Ascending aorta (tissue), 2 donors: Measurements from ENCODE around the gene STK36. TPM values are rescaled to one million over a fixed set of nuclear protein-coding genes. Genes with fewer than 3 reads are reported as not detected.

Source experiments
- DNase-seq, 2 donors: peaks; one replicate each; pipeline ENCODE4 v3.0.0-alpha.2; 2019; ENCODE audit warnings: low spot score in 2 of 2
- H3K27ac ChIP-seq, 2 donors: fragments of 200-600 bp; sonication (generic); one replicate each; pipeline ENCODE4 v1.5.1; 2016 to 2017; ENCODE audit warnings: mild to moderate bottlenecking in 1 of 2
- H3K27me3 ChIP-seq: fragments of 200-600 bp; sonication (generic); one replicate; pipeline ENCODE4 v1.5.1; 2017
- H3K36me3 ChIP-seq, 2 donors: fragments of 200-600 bp; sonication (generic); one replicate each; pipeline ENCODE4 v1.5.1; 2016
- H3K4me1 ChIP-seq, 2 donors: fragments of 200-600 bp; sonication (generic); one replicate each; pipeline ENCODE4 v1.5.1; 2016 to 2017; ENCODE audit warnings: mild to moderate bottlenecking in 1 of 2
- H3K4me3 ChIP-seq, 2 donors: fragments of 200-600 bp; sonication (generic); one replicate each; pipeline ENCODE4 v1.5.1; 2016 to 2017; ENCODE audit warnings: mild to moderate bottlenecking in 1 of 2
- H3K9me3 ChIP-seq, 2 donors: fragments of 200-600 bp; sonication (generic); one replicate each; pipeline ENCODE4 v1.5.1; 2016
- intact Hi-C: fragments of 100-400 bp; cut with DNase I; formaldehyde crosslinking; loops from one replicate; pipeline ENCODE4 v1.15.1; 2023
- total RNA-seq: library from RNA; depleted of rRNA; stranded (reverse); fragments of >200 nt; gene quantifications from one replicate; pipeline ENCODE4 v1.1.0, GENCODE V29; 2016
- TF ChIP-seq, protein P1 (sequence below), 3 experiments: fragments of 200-600 bp in 2 of 3; fragments of 450-650 bp in 1 of 3; sonication (generic) in 2 of 3; IDR thresholded peaks; one replicate each; pipeline ENCODE4 v1.5.1; 2016 to 2019; ENCODE audit warnings: antibody characterized with exemption in 3 of 3, mild to moderate bottlenecking in 1 of 3, moderate library complexity in 1 of 3

Gene STK36
- total RNA-seq, 1 donor from 2014 or later: 17.7 TPM

DNA sequence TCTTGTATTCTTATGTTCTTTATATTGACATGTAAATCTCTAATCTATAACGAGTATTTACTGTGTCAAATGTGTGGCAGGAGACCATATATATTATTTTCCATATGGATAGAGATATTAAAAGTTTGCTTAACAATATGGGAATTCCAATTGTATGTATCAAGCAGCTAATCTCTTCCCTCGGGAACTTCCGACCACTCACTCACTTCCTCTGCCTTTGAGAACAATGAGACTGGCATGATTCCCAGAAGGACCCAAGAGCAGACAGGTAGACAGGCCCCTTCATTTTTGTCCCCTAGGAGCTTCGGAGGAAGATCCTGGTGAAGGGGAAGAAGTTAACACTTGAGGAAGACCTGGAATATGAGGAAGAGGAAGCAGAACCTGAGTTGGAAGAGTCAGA is 40.0 kb upstream of the STK36 start:
- intact Hi-C loops: no loop called here

DNA sequence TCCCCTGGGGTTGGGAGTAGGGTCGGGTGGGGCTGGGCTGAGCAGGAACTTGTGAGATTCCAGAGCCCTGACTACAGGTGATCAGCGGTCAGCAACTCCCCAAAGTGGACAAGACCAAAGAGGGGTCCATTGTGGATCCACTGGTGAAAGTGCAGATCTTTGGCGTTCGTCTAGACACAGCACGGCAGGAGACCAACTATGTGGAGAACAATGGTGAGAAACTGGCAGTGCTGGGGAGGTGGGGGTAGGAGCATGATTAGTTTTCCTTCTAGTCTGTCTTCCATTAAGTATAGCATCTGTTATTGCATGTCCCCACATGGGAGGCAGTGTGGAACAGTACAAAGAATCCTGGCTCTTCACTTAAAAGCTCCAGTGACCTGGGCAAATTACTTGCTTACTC is 36.2 kb upstream of the STK36 start:
- DNase-seq: no peak
- H3K4me1 ChIP-seq: no peaks in the 10 kb centered on the region
- H3K36me3 ChIP-seq: peaks cover 56 to 65% of the 10 kb centered on the region in 2 donors
- TF ChIP-seq, protein P1, sequence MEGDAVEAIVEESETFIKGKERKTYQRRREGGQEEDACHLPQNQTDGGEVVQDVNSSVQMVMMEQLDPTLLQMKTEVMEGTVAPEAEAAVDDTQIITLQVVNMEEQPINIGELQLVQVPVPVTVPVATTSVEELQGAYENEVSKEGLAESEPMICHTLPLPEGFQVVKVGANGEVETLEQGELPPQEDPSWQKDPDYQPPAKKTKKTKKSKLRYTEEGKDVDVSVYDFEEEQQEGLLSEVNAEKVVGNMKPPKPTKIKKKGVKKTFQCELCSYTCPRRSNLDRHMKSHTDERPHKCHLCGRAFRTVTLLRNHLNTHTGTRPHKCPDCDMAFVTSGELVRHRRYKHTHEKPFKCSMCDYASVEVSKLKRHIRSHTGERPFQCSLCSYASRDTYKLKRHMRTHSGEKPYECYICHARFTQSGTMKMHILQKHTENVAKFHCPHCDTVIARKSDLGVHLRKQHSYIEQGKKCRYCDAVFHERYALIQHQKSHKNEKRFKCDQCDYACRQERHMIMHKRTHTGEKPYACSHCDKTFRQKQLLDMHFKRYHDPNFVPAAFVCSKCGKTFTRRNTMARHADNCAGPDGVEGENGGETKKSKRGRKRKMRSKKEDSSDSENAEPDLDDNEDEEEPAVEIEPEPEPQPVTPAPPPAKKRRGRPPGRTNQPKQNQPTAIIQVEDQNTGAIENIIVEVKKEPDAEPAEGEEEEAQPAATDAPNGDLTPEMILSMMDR (IDR thresholded peaks at IDR 0.05): no peak
- H3K27ac ChIP-seq: no peak overlapping the region
- intact Hi-C loops: no loop called here
- H3K27me3 ChIP-seq: no peaks in the 10 kb centered on the region
- H3K4me3 ChIP-seq: no peak overlapping the region
- H3K9me3 ChIP-seq: no peaks in the 10 kb centered on the region

More for the DNA sequence above, 40.0 kb upstream of the STK36 start:
- Histone ChIP-seq H3K36me3 (peaks cover 24 to 28% of the 10 kb centered on the region in 2 donors), H3K27me3 (no peaks in the 10 kb centered on the region), H3K27ac (no peak overlapping the region), H3K4me1 (no peaks in the 10 kb centered on the region), H3K9me3 (no peaks in the 10 kb centered on the region), H3K4me3 (no peak overlapping the region)
- DNase-seq: no peak
- TF ChIP-seq, protein P1 (IDR thresholded peaks at IDR 0.05): no peak

DNA sequence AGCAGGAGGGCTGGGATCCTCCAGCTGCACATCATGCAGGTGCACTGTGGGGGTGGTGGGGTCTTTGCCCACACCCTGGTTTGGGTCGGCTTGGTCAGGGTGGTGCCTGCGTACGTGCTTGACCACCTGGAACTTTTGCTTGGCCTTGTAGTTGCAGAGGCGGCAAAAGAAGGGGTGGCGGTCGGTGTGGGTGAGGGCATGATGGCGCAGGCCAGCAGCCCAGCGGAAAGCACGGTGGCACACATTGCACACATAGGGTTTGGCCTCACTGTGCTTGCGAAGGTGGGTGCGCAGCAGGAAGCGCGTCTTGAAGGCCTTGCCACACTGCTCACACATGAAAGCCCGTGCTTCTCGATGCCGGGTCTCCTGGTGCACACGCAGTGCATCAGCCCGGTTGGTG is 33.5 kb upstream of the STK36 start:
- Histone ChIP-seq H3K36me3 (peaks cover 79 to 91% of the 10 kb centered on the region in 2 donors), H3K27ac (no peak overlapping the region), H3K27me3 (no peaks in the 10 kb centered on the region), H3K9me3 (no peaks in the 10 kb centered on the region), H3K4me3 (no peak overlapping the region), H3K4me1 (no peaks in the 10 kb centered on the region)
- TF ChIP-seq, protein P1 (IDR thresholded peaks at IDR 0.05): no peak
- no peak for DNase-seq
- intact Hi-C loops: no loop called here

DNA sequence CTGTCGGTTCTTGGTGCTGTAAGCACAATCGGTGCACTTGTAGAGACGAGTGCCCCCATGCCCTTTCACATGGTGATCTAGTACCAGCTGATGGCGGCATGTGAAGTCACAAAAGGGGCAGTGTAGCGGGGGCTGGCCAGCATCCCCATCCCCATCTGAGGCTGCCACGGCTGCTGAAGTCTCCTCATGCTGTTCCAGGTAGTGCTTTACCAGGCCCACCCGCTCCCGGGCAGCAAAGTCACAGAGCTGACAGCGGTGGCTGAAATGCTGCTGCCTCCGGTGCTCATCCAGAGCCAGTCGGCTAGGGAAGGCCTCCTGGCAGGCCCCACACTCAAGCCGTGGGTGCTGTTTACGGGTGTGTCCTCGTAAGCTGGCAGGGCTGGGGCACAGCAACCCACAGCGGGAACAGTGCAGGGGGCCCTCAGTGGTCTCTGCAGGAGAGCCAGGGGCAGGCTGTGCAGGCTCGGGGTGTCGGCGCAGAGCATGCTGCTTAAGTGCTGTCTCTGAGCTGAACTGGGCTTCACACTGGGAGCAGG is 29.7 kb upstream of the STK36 start:
- no peaks in the 10 kb centered on the region for H3K9me3 ChIP-seq
- TF ChIP-seq, protein P1 (IDR thresholded peaks at IDR 0.05): no peak

DNA sequence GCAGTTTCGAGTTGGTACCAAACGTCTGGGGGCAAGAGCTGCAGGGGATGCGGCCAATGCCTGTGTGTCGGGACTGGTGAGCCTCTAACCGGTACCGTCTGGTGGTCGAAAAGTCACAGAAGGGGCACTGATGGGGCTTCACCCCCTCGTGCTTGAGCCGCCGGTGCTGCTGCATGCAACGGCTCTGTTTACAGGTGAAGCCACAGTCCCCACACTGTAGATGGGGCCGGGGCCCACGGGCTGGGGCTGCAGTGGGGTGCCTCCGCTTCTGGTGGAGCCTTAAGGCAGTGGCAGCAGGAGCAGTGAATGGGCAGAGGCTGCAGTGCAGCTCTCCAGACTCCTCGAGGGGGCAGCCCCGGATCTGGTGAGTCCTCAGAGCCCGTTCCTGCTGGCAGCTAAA is 29.1 kb upstream of the STK36 start:
- H3K4me1 ChIP-seq: no peaks in the 10 kb centered on the region
- intact Hi-C loops: no loop called here
- H3K27me3 ChIP-seq: no peaks in the 10 kb centered on the region
- H3K9me3 ChIP-seq: no peaks in the 10 kb centered on the region
- peaks cover 92 to 95% of the 10 kb centered on the region in 2 donors for H3K36me3 ChIP-seq
- H3K27ac ChIP-seq: no peak overlapping the region
- TF ChIP-seq, protein P1 (IDR thresholded peaks at IDR 0.05): no peak
- DNase-seq: no peak
- H3K4me3 ChIP-seq: no peak overlapping the region

More for the DNA sequence above, 29.7 kb upstream of the STK36 start:
- no peaks in the 10 kb centered on the region for H3K27me3 ChIP-seq
- H3K27ac ChIP-seq: no peak overlapping the region
- H3K4me3 ChIP-seq: no peak overlapping the region
- peaks cover 93 to 95% of the 10 kb centered on the region in 2 donors for H3K36me3 ChIP-seq
- H3K4me1 ChIP-seq: no peaks in the 10 kb centered on the region
- DNase-seq: no peak
- intact Hi-C loops: no loop called here
